ENCODE measurements around the gene RAB7B. TPM values are rescaled to one million over a fixed set of nuclear protein-coding genes. Genes with fewer than 3 reads are reported as not detected.

Gene RAB7B
- polyA plus RNA-seq, 1 donor: 12.2 TPM

GRCh38 chr1:205948886-205949285 lies 54.3 kb downstream of the RAB7B start:
- DNase-seq: no peak

GRCh38 chr1:205948039-205948438 lies 55.2 kb downstream of the RAB7B start:
- no peak for DNase-seq

- DNase-seq: no peak
Measured at GRCh38 chr1:205947024-205947423, 56.2 kb downstream of the RAB7B start.

GRCh38 chr1:205945069-205945468 lies 58.1 kb downstream of the RAB7B start:
- no peak for DNase-seq

GRCh38 chr1:205944525-205944924 lies 58.7 kb downstream of the RAB7B start:
- DNase-seq: no peak

- no peak for DNase-seq
Measured at GRCh38 chr1:205943245-205943644, 60.0 kb downstream of the RAB7B start, which contains the start of gene SLC26A9. TSS of gene SLC26A9 (minus strand) at chr1:205943456. CDS start at chr1:205935820, 7,636 bp downstream.

- no peak for DNase-seq
Measured at GRCh38 chr1:205942631-205943159, 60.5 kb downstream of the RAB7B start.

- DNase-seq: no peak
Measured at GRCh38 chr1:205940710-205941109, 62.5 kb downstream of the RAB7B start.

- DNase-seq: no peak
Measured at GRCh38 chr1:205939690-205940330, 63.4 kb downstream of the RAB7B start.

- DNase-seq: no peak
Measured at GRCh38 chr1:205938682-205939081, 64.5 kb downstream of the RAB7B start.

- no peak for DNase-seq
Measured at GRCh38 chr1:205936846-205937586, 66.2 kb downstream of the RAB7B start.

- no peak for DNase-seq
Measured at GRCh38 chr1:205936311-205936710, 66.9 kb downstream of the RAB7B start.

- no peak for DNase-seq
Measured at GRCh38 chr1:205935869-205936268, 67.3 kb downstream of the RAB7B start.

- no peak for DNase-seq
Measured at GRCh38 chr1:205934788-205935187, 68.4 kb downstream of the RAB7B start.

- DNase-seq: no peak
Measured at GRCh38 chr1:205933671-205934618, 69.2 kb downstream of the RAB7B start.

GRCh38 chr1:205932776-205933175 lies 70.4 kb downstream of the RAB7B start:
- DNase-seq: peak; percentile 22

GRCh38 chr1:205930799-205931281 lies 72.4 kb downstream of the RAB7B start:
- DNase-seq: no peak

- DNase-seq: no peak
Measured at GRCh38 chr1:205930195-205930577, 73.0 kb downstream of the RAB7B start.

GRCh38 chr1:205929496-205930194 lies 73.5 kb downstream of the RAB7B start:
- no peak for DNase-seq

GRCh38 chr1:205928317-205928716 lies 74.9 kb downstream of the RAB7B start:
- DNase-seq: no peak

GRCh38 chr1:205927676-205928075 lies 75.5 kb downstream of the RAB7B start:
- DNase-seq: no peak

GRCh38 chr1:205927247-205927646 lies 75.9 kb downstream of the RAB7B start:
- no peak for DNase-seq

All from hindlimb muscle (tissue), 1 donor.